Amygdala (tissue), 56 donors: ENCODE results near the gene MTERF2.
A peak's percentile ranks its signal among the peaks of the same experiment; 100 is the strongest.
"Not testable (repeated sequence)": the region's sequence is repeated elsewhere in the genome, so short reads cannot be mapped to it uniquely, and the experiment has no call there.

Source experiments
- DNase-seq, 56 donors: peaks; one replicate each; lab custom pipeline; 2025; lab: John Stamatoyannopoulos, UW

The MTERF2 gene, protein sequence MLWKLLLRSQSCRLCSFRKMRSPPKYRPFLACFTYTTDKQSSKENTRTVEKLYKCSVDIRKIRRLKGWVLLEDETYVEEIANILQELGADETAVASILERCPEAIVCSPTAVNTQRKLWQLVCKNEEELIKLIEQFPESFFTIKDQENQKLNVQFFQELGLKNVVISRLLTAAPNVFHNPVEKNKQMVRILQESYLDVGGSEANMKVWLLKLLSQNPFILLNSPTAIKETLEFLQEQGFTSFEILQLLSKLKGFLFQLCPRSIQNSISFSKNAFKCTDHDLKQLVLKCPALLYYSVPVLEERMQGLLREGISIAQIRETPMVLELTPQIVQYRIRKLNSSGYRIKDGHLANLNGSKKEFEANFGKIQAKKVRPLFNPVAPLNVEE

DNA sequence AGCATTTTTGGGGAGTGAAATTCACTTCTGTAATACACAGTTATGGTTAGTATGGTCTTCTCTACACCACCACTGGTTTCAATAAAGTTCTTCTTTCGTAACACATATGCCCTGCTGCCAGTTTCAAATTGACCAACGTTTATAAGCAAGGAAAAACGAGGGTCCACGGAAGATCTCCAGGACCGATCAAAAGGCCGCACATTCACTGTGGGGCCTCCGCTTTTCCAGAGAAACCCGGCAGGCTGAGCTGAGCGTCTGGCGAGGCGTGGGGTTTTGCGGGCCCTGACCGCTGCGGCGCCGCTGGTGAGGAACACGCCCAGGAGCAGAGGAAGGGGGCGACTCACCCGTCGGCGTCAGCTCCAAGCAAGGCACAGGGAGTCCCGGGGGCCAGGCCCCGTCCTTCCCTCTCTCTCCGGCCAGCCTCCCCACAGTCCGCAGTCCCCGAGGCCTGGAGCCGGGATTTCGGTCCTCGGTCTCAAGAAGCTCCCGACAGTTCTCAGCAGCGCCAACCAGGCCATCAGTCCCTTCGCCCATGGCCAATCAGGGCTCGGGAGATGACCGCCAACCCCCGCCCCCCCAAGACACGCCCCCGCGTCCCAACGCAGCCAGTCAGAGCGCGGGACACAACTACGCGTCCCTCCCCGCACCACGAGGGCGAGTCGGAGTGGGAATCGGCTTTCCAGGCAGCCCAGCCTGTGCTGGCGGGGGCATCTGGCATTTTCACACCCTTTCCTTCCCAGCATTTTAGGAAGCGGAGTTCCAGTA is at the start of gene MTERF2:
Gene MTERF2 (minus strand): TSS at position 522 of the 765 bp plus-strand sequence. CDS start 8,432 bp downstream, outside the sequence.
- peak; percentile 50 to 97 (median 93) for DNase-seq

DNA sequence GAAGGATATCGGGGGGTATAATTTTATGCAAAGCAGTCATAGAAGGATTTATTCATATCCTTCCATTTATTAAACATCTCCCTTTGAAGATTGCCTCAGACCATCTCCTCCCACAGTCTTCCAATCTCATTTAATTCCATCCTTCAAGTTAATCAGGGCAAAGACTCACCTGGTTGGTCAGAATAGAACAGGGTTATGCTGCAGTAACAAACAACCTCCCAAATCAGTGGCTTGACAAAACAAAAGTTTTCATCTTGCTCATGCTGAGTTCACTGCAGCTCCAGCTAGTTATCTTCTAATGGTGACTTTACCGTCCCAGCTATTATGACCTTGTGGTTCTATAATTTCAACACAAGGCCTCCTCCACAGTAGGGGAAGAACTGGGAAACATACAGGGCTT is 48.8 kb upstream of the MTERF2 start:
- no peak for DNase-seq

DNA sequence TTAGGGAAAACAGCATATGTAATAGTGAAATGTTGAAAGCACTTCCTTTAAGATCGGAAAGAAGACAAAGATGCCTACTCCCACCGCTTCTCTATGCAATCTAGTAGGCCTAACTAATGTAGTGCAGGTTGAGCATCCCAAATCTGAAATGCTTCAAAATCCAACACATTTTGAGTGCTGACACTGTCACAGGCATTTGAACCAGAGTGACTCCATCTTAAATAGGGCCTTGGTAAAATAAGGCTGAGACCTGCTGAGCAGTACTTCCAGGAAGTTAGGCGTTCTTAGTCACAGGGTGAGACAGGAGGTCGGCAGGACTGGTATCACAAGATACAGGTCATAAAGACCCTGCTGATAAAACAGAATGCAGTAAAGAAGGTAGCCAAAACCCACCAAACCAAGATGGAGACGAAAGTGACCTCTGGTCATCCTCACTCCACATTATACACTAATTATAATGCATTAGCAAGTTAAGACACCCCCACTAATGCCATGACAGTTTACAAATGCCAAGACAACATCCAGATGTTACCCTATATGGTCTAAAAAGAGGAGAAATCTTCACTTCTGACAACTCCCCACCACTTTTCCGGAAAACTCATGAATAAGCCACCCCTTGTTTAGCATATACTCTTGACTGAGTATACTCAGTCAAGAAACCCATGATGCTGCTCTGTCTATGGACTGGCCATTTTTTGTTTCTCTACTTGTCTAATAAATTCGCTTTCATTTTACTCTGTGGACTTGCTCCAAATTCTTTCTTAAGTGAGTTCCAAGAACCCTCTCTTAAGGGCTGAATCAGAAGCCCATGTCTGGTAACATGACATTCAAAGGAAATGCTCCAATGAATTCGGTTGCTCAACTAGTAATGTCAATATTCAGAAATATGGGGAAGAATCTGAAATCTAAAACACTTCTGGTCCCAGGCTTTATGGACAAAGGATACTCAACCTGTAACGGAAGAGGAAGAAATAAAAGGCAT is 47.1 kb upstream of the MTERF2 start:
- DNase-seq: no peak

DNA sequence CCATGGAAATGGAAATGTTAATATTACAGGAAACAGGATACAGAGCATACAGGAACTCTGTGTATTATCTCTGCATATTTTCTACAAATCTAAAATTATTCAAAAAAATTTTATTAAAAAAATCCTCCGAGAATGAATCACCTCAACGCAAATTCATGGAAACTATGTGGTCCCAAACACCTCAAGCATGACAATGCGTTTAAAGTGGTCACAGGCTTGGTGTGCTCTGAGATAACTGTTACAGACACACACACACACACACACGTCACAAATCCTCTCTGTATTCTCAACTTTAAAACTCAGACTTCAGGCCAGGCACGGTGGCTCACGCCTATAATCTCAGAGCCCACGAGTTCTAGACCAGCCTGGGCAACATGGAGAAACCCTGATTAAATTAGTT is 45.3 kb upstream of the MTERF2 start:
- no peak for DNase-seq

DNA sequence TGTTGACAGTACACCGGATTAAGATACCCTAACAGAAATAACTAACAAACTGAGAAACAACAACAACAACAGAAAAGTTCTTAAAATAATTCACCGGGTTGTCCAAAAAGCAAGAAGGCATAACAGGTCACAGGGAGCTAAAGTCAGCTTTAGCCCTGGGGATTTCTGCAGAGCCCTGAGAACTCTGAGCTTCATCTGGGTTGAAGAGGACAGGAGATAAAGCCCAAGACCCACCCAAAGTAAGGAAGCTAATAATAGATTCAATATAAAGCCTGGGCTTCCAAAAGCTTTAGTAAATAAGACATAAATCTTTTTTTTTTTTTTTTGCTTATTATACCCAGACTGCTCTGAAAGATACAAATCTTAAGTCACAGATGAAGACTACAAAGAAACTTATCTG is 44.1 kb upstream of the MTERF2 start:
- no peak for DNase-seq

DNA sequence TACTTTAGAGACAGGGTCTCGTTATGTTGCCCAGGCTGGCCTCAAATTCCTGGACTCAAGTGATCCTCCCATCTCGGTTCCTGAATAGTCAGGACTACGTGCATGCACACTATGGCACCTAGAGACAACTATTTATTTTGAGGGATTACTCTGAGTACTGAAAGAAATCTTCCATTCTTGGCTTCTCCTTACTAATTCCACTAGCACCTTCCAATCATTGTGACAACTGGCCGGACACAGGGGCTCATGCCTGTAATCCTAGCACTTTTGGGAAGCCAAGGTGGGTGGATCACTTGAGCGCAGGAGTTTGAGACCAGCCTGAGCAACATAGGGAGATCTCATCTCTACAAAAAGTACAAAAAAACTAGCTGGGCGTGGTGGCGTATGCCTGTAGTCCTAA is 42.1 kb upstream of the MTERF2 start:
- DNase-seq: no peak

DNA sequence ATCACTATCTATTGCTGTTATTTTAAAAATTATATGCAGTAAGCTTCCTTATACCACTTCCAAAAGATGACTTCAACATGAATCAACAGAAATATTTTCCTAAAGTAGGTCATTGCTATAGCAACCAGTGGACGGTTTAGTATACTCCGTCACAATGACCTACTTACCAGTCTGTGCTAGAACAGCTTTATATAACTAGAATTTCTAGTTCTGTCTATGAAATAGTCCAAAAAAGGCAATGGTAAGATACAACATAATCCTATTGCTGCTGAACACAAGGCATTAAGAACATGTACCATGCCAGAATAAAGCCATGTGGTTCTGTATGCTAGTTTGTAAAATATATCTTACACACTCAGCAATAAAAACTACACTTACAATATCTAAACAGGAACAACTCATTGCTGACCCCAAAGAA is 40.7 kb upstream of the MTERF2 start:
- peak in 3 of 56 donors; percentile 4 to 11 (median 5) for DNase-seq

DNA sequence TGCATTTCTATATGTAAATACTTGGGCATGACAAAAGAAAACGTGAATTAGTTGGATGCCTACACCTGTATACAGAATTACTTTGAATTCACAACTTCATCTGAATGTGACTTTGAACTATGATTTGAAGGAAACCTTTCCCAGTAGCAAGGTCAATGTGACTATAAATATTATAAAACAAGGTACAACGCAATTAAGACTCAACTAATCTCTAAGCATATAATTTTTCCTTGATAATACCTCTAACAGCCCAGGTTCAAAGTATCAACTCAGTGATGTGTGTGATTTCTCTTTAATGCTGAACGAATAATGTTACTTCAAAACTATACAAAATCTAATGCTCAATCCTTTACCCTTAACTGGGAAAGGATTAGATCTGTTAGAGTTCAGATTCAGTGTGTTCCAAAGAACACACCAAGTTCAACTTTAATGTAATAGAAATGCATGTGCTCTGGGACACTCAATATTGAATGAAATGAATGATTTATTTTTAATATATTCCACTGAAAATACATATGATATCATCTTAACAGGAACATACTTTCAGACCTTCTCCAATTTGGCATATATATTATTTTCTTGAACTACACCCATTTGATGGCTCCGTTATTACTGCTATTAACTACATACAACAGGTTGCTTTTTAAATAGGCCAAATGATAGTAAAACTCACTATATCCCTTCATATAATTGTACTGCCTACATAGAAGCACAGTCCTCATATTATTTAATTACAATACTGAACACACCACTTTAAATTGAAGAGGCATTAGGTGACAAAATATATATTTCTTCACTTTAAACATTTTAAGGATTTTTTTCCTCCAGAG is 40.1 kb upstream of the MTERF2 start:
- no peak for DNase-seq

DNA sequence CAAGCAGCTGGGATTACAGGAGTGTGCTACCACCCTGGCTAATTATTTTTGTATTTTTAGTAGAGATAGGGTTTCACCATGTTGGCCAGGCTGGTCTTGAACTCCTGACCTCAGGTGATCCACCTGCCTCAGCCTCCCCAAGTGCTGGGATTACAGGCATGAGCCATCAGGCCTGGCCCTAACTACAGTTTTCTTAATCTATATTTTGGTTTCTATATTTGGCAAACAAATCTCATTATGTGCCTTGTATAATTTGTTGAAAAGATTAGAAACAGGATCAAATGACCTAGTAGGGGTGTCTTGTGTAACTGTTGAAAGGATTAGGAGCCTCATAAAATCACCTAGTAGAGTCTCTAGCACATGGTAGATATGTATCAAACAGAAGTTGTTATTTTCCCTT is 39.4 kb upstream of the MTERF2 start:
- not testable (repeated sequence) for DNase-seq

DNA sequence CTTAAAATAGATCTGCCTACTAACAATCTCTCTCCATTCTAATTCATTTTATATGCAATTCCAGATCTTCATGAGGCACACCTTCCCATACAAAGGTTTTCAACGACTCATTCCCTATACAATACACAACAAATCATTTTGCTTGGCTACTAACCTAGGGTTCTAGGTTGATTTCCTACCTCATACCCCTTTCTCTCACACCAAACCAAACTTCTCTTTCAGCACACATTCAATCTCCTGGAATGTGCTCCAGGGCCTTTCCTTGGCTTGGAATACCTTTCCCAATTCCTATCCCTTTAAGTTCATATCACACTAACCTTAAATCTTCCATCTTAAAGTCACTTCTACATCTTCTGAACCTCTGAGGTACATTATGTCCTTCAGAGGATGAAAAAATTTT is 38.7 kb upstream of the MTERF2 start:
- no peak for DNase-seq

DNA sequence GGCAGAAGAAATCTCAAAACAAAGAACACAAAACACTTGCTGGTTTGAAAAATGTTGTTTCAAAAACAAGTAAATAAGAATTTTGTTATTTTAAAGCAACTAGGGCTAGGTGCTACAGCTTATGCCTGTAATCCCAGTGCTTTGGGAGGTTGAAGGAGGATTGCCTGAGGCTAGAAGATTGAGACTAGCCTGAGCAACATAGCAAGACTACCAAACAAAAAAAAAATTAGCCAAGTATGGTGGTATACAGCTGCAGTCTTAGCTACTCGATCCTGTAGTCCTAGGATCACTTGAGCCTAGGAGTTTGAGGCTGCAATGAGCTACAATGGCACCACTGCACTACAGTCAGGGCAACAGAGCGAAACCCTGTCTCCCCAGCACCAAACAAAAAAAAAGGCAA is 32.6 kb upstream of the MTERF2 start:
- no peak for DNase-seq

DNA sequence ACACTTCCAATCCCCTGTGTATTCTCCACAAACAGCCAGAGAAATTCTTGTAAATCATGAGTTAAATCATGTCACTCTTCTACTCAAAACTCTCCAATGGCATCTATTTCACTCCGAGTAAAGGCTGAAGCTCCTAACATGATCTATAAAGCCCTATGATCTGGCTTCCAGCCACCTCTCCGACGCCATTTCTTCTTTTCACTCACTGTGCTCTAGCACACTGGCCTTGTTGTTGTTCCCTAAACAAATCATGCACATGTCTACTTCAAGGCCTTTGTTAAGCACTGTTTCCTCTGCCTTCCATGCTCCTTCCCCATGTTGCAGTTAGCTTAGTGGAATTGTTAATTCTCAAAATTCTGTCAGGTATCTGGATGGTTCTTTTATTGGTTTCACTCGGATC is 30.1 kb upstream of the MTERF2 start:
- DNase-seq: no peak

DNA sequence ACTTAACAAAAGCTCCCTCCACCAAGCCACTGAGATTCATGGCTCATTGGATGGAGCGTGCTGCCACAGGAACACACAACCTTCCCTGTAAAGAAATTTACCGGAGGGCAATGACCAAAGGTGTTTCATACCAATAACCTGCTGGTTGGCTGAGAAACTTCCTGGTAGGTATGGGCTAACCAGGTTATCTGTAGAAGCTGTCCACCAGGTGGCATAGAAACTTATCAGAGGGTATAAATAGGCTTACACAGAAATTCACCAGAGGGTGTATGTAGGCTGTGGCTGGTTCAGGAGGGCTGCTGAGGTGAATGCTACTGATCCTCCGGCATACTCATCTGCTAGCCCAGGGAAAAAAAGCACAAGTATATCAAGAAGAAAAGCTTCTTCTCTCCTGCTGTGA is 27.1 kb upstream of the MTERF2 start:
- DNase-seq: no peak

DNA sequence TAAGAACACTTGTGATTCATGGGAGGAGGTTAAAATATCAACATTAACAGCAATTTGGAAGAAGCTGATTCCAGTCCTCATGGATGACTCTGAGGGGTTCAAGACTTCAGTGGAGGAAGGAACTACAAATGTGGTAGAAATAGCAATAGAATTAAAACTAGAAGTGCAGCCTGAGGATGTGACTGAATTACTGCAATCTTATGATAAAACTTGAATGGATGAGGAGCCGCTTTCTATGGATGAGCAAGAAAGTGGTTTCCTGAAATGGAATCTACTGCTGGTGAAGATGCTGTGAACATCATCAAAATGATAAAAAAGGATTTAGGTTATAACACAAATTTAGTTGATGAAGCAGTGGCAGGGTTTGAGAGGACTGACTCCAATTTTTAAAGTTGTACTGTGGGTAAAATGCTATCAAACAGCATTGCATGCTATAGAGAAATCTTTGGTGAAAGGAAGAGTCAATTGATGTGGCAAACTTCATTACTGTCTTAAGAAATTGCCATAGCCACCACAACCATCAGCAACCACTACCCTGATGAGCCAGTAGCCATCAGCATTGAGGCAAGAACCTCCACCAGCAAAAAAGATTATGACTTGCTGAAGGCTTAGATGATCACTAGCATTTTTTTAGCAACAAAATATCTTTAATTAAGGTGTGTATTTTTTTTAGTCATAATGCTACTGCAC is 25.9 kb upstream of the MTERF2 start:
- no peak for DNase-seq

DNA sequence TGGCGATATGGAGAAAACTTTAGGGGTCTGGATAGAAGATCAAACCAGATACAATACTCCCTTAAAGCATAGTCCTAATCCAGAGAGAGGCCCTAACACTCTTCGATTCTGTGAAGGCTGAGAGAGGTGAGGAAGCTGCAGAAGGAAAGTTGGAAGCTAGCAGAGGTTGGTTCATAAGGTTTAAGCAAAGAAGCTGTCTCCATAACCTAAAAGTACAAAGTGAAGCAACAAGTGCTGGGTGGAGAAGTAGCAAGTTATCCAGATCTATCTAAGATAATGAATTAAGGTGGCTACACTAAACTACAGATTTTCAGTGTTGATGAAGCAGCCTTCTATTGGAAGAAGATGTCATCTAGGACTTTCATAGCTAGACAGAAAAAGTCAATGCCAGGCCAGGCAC is 24.6 kb upstream of the MTERF2 start:
- DNase-seq: no peak

DNA sequence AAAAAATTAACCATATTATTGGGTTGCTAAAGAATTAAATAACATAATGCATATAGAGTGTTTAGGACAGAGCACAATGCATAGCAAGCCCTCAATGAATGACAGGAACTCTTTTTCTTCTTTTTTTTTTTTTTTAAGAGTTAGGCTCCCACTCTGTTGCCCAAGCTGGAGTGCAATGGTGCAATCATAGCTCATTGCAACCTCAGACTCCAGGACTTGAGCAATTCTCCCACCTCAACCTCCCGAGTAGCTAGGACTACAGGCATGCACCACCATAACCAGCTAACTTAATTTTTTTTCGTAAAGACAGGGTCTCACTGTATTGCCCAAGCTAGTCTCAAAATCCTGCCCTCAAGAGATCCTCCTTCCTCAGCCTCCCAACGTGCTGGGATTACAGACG is 20.5 kb upstream of the MTERF2 start:
- DNase-seq: no peak

DNA sequence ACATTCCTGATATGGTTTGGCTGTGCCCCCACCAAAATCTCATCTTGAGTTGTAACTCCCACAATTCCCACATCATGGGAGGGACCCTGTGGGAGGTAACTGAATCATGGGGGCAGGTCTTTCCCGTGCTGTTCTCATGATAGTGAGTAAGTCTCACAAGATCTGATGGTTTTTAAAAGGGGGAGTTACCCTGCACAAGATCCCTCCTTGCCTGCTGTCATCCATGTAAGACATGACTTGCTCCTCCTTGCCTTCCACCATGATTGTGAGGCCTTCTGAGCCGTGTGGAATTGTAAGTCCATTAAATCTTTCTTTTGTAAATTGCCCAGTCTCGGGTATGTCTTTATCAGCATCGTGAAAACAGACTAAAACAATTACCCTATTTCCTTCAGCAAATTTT is 15.7 kb upstream of the MTERF2 start:
- DNase-seq: not testable (repeated sequence)

DNA sequence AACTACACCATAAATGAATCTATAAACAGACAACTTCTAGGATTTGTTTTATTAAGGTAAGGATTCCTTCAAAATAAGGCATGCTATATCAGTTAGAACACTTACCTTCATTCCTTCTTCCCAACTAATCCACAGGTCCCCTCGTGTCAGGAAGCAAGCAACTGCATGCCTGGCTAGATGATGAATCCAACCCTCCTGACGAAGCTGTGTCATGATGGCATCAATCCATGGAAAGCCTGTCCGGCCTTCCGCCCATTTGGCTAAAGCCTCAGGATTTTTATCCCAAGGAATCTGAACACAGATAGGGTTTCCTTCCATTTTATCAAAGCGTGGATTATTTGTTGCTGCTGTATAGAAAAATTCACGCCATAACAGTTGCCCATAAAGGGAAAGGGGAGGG is 12.5 kb upstream of the MTERF2 start:
- no peak for DNase-seq

DNA sequence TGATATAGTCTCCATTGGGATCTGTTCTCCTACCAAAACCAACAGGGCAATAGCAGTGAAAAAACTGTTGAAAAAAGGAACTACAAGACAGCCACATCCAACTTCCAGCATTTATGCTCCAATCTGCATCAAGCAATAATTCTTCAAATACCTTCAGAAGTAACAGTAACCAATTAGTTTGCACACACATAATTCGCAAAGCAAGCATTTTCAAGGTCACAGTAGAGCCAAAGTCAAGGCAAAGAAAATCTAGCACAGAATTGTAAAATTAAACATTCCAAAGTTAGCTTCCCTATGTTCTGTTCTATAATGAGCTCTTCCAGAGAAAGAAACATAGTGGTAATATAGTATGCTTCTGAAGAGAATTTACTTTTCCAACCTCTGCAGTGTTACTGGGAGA is 11.0 kb upstream of the MTERF2 start:
- no peak for DNase-seq
